UCSD-AML1 (cell line): Measurements from ENCODE around the gene NPDC1.
"Not testable (repeated sequence)": the region's sequence is repeated elsewhere in the genome, so short reads cannot be mapped to it uniquely, and the experiment has no call there.

ENCODE experiments used
- DNase-seq: peaks from one replicate; lab custom pipeline; 2025; ENCODE audit not compliant: unreplicated experiment; lab: John Stamatoyannopoulos, UW

Gene NPDC1

DNA sequence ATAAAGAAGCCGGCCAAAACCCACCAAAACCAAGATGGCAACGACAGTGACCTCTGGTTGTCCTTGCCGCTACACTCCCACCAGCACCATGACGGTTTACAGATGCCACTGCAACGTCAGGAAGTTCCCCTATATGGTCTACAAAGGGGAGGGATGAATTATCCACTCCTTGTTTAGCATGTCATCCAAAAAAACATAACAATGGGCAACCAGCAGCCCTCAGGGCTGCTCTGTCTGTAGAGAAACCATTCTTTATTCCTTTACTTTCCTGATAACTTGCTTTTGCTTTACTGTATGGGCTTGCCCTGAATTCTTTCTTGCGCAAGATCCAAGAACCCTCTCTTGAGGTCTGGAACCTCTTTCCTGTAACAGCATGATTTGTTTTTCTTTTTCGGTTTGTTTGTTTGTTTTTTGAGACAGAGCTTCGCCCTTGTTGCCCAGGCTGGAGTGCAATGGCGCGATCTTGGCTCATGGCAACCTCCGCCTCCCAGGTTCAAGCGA, 29.3 kb upstream of the NPDC1 start:
- no peak for DNase-seq

DNA sequence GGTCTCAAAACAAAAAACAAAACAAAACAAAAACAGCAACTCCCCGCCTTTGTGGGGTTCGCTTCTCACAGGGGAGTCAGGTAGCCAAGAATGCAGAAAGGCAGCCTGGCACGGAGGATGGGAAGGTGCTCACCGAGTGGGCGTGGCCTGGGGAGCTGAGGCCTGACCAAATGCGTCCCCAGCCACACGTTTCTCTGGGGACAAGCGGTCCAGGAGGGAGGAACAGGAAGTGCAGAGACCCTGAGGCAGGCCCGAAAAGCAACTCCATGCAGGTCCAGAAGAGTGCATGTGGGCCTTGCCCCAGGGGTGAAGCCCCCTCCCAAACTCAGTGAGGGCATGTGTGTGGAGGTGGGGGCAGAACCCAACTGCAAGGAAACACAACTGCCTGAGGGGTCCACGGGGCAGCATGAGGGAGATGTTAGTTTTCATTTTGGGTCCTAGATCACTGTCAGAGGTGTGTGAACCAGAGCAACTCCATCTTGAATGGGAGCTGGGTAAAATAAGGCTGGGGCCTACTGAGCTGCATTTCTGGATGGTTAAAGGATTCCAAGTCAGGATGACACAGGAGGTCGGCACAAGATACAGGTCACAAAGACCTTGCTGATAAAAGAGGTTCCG, 28.8 kb upstream of the NPDC1 start:
- no peak for DNase-seq

DNA sequence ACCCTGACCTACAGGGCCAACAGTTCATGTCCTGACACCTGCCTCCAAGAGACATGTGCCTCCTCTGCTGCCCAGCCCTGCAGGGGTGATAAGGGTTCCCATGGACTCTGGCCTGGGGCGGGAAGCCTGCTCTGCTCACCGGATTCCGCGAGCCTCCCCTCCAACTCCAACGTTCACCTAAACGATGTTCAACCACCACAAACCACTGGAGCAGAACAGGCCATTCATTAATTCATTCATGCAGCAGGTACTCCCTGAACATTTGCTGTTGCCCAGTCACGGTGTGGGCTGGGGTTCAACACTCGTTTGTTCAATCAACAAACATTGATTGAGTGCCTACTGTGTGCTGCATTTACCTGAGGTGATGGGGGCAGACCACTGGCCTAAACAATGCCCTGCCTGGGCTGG, 28.0 kb upstream of the NPDC1 start:
- no peak for DNase-seq

DNA sequence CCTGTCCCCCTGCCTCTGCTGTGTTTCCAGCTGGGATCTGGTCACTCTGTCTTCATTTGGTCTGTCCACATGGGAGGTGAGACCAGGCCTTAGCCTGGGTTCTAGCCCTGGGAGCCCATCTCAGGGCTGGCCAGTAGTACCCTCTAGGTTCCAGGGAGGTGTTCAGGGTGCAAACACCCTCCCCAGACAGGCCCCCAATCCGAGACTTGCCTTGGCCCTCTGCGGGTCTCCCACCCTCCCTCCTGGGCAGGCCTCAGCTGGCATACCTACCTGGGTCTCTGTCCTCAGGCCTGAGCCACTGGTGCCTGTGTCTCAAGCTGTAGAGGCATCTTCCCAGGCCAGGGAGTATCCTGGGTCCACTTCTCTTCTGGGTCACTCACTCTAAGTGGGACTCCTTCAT, 25.3 kb upstream of the NPDC1 start:
- no peak for DNase-seq

DNA sequence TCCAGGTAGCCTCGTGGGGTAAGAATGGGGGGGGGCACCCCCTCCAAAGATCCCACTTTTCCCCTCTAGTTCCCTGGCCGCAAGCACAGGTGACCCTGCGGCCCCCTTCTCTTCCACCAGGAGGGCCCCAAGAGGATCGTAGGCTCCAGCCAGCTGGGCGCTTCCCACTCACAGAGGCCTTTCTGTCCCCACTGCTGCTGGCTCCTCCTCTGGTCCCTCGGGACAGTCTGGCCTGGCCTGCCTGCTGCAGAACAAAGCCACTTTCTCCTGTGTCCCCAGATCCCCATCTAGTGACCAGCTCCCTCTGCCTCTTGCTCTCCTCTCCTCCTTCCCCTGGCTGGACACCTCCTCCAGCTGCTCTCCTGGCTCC, 24.9 kb upstream of the NPDC1 start:
- DNase-seq, result no peak

DNA sequence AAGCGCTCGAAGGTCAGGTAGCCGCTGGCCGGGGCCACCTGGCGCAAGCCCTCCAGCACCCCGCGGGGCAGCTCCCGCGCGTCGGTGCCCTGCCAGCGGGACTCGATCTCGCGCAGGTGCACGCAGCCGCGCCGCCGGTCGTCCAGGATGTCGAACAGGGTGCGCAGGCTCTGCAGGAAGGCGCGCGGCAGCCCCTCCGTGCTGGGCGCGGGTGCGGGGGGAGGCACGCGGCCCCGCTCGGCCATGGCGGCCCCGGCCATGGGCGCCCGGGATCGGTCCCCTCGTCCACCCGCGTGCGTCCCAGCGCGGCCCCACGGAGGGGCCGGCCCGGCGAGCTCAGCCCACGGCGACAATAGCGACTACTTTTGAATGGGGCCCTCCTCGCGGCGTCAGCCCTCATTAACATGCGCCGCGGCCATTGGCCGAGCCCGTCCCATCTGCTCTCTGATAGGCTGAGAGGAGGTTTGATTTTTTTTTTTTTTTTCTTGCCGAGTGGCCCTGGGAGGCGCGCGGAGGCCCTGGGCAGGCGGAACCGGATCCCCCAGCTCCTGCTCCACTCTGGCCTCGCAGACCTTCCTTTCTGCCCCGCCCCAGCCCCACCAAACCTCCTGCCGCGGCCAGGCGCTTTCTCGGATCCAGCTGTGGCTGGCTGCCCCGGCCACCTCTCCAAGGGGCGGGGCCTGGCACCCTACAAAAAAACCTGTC, 24.4 kb upstream of the NPDC1 start, which contains the start of gene SAPCD2:
TSS of gene SAPCD2 (minus strand) at position 357 of the 705 bp plus-strand sequence. CDS start at position 260, 97 bp downstream.
- DNase-seq, result peak; percentile 89

DNA sequence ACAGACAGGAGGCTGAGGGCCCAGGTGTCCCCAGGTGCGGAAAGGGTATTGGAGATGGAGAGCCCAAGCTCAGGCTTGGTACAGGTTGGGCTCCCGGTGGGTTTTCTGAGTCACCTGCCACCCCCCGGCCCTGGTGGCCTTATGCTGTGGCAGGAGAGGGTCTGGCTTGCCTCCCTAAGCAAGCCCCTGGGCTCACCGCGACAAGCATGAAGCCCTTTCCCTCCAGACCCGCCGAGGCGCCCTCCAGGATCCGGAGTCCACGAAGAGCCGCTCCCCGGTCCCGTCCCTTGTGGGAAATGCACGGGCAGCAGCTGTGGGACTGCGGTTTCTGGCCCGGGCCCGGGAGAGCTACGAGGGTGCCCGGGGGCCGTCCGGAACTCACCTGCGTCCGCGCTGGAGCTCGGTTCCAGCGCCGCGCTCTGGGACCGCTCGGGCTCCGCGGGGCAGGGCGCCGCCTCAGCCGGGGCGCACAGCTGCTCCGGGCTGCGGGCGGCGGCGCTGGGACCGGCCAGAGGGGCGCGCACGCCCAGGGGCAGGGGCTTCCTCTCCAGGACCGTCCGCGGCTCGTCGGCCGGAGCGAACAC, 23.6 kb upstream of the NPDC1 start:
- DNase-seq, result no peak

DNA sequence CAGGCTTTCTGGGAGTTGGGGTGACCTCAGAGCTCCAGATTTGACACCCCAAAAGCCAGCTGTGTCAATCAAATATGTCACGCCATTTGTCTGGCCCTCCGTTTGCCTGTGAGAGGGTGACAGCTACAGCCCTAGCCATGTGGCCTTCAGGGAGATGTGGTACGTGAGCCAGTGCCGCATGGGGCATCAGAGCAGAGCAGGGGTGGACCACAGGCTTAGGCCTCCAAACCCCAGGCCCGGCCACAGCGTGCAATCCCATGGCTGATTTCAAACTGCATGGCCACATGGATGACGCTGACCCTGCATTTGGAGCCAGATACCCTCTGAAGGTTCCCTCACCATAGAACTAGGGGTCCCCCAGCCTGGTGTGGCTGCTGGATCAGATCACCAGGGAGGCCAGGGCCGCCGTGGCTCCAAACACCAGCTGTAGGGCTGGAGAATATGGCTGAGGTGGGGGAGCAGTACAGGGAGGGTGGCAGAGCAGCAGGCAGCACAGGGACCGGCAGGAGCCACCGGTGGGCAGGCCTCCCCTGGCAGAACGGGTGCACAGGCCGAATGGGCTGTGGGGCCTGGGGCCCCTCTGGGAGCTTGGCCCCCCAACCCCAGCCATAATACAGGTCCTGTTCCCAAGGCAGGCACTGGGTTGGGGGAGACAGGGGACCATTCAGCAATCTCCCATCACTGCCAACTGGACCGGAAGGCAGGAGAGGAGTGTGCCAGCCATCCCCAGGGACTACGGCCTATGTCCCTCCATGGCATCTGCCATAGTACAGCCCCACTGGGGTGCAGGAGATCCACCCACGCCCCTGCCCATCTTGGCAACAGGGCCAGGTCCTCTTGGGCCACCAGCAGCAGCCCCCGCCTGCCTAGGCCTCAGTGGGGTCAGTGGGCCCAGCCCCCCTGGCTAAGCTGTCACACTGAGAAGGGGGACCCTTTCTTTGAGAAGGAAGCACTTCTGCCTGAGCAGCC, 22.8 kb upstream of the NPDC1 start:
- no peak for DNase-seq

DNA sequence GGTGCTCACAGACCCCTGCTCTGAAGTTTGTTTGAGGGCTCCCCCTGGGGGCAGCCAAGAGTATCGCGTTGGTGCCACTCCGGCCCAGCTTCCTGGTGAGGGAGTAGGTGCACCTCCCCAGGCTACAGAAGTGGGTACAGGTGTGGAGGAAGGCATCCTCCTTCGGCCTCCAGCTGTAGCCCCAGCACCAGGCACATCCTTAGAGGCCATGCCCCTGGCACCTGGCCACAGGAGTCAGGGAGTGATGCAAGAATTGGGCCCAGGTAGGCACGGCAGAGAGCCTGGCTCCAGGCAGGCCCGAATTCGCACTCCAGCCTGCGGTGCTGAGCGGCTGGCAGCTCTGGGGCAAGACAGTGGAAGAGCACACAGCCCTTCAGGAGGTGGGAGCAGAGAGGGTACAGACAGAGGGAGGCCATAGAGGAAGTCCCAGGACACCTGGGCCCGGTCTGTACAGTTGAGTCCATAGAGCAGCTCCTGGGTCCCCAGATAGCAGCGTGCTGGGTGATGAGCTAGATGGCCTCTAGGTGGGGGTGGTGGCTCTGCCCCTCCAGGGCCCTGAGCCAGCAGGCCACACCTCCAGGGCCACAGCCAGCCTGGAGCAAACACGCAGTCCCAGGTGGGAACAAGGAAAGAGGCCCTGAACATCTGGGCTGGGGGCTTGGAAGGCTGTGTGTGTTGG, 22.0 kb upstream of the NPDC1 start:
- DNase-seq, result peak; percentile 77

DNA sequence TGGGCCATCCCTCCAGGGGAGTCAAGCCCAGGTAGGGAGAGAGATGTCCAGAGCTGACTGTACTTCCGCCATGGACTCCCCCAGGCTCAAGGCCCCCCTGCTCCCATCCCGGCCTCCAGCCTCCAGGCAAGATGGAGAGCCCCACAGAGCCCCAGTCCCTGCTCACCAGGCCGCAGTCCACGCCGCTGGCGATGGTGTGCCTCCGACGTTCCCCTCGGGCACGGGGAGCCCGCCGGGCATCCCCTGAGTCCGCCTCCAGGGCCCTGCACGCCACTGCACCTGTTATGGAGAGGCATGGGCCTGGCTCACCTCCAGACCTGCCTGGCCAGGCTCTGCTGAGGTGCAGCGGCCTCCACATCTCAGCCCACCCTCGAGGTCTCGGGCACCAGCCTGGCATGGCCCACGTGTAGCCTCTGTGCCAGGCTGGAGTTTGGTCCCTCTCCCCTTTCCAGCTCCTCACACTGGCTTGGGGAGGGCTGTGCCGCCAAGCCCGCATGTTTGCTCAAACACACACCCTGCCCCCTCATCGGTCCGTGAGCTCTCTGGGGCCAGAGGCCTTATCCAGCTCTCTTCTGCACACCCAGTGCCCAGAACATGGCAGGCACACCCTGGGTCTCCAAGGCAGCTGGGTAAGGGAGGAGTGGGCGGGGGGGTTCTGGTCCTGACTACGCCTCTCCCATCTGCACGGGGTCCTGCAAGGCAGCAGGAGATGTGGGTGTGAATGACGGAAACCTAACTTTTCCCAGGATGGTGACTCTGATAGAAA, 20.3 kb upstream of the NPDC1 start:
- no peak for DNase-seq

DNA sequence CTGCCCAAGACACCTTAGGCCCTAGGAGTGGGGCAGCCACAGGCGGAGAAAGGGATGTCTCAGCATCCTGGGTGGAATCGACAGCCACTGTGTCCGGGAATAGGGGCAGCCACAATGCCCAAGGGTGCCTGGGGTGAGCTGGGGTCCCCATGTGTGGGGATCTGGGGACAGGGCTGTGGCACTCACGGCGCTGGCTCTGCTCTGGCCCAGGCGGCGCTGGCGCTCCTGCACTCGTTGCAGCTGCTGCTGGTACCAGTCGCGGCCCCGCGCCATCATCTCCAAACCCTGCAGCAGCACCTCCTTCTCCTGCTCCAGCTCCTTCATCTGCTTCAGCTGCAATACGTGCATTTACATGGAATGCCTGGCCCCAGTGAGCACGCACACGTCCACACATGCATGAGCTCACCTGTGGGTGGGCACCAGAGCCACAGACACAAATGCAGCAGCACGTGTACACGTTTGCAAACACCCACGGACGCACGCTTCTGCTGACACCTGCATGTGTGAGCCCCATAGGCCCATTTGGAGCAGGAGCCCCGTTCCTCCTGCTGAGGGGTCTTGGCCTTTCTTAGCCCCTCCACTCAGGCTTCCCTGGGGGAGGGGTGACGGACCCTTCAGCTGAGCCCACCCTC, 19.5 kb upstream of the NPDC1 start:
- DNase-seq, result no peak

DNA sequence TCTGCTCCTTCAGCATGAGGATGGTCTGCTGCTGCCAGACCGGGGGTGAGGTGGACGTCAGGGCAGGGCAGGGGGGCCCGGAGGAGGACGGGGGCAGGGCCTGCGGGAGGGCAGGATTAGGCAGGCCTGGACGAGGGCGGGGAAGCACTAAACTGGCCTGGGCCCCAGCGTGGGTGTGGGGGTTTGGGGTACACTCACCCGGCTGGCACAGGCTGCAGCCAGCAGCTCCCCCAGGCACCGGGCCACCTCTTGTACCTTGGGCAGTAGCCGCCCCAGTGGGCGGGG, 18.8 kb upstream of the NPDC1 start:
- DNase-seq, result no peak

DNA sequence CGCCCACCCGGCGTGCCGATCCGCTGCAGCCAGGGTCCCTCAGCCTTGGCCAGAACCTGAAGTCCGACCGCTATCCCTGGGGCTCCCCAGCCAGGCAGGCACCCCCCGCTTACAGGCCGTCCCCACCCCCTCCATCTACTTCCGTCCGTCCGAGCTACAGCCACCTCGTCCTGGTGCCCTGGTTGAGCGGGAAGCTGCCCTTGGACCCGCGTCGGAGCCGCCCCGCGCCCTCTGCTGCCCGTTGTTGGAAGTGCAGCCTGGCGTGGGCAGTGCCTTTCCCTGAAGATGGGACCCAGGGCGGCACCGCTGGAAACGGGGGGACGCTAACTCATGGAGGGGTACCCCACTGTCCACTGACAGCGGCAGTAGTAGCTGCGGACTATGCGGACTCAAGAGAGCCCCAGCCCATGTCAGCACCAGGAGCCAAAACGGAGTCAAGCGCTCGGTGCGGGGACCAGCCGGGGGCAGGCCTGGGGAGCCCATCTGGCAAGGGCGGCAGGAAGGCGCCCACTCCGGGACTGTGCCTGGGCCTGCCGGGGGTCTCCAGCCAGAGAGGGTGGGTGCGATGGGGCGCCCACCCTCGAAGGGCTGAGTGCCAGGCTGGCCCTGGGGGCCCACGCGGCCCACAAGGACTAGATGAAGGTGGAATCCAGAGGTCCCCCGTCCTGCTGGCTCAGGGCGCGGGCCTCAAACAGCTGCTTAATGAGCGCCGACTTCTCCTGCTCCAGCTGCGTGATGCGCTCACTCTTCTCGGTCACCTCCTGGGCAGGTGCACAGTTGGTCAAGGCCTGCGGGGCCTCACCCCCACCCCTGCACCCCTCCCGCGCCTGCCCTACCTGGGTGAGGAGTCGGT, 18.3 kb upstream of the NPDC1 start:
- DNase-seq, result peak; percentile 60

DNA sequence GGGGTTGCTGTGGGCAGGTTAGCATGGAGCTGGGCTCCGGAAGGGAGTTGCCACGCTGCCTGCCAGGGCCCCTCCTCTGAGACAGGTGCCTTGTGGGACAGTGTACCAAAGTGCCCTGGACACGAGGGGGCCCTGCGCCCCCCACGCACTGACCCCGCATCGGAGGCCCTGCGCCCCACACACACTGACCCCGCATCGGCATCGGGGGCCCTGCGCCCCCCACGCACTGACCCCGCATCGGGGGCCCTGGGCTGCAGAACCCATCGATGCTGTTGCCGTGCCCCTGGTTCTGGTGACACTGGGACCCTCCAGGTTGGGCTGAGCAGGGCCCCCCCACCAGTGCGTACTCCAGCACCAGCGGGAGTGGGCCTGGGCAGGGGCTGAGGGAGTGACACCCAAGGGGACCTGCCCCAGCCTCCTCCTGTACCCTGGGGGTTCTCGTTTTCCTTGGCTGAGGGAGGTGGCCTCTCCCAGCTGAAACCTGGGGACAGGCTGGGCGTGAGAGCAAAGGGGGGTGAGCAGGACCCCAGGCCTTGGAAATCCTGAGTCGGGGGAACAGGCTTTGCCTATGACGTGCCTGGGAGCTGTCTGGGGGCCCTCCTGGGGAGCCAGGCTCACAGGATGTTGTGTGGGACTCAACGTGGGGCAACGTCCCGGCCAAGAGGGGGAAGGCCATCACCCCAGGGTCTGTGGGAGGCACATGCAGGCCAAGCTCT, 17.5 kb upstream of the NPDC1 start:
- no peak for DNase-seq

DNA sequence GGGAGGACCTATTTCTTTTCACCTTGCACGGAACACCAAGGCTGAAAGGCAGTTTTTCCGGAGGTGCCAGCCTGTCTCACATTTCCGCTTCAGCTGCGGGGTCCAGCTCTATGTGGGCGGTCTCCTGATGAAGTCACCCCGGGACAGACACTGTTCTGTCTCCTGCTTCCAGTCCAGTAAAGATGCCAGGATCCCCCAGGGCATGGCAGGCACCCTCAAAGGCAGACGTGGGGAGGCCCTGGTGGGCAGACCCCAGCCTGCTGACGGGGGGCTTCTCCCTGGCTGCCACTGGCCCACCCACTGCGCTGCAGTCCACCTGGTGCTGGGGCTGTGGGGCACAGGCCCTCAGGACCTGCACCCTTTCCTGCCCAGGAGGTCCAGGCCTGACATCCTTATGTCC, 16.8 kb upstream of the NPDC1 start:
- not testable (repeated sequence) for DNase-seq

DNA sequence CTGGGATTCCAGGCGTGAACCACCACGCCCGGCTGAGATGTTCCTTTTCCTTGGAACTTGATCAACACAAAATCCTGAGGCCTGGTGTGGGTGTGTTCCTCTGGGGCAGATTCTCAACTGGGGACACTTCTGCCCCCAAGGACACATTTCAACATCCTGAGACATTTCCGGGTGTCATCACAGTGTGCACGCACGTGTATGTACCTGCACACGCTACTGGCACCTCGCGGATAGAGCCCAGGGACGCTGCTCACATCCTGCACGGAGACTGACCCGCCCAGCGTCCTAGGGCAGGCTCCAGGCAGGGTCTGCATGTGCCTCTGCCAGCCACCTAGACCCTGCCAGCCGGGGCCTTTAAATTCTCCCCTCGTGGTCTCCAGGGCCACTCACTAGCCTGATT, 16.4 kb upstream of the NPDC1 start:
- no peak for DNase-seq

DNA sequence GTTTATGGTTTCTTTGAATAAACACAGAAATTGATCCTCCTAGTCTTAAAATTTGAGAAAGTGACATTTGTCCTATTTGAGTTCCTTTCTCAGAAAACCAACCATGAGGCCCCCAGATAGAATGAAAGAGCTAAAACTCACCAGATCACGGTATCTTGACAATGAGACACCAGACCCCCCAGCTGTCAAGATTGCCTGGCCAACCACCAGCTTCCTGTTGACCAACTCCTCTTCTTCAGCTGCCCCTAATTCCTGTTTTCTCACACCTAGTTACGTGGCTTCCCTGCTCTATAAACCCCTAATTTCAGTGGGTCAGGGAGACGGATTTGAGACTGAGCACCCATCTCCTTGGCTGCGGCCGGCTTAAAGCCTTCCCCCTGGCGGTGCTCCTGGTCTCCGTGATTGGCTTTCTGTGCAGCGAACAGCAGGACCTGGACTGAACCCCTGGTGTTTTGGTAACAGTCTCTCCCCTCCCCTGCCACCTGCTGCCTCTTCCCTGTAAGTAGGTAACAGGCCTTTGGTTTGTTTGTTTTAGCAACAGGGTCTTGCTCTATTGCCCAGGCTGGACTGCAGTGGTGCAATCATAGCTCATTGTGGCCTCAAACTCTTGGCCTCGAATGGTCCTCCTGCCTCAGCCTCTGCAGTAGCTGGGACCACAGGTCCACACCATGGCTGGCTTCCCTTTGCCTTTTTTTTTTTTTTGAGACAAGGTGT, 12.7 kb upstream of the NPDC1 start:
- no peak for DNase-seq
